ENCODE data around the gene MRPL14.
"Not testable (repeated sequence)": the region's sequence is repeated elsewhere in the genome, so short reads cannot be mapped to it uniquely, and the experiment has no call there.

Gene MRPL14

DNA sequence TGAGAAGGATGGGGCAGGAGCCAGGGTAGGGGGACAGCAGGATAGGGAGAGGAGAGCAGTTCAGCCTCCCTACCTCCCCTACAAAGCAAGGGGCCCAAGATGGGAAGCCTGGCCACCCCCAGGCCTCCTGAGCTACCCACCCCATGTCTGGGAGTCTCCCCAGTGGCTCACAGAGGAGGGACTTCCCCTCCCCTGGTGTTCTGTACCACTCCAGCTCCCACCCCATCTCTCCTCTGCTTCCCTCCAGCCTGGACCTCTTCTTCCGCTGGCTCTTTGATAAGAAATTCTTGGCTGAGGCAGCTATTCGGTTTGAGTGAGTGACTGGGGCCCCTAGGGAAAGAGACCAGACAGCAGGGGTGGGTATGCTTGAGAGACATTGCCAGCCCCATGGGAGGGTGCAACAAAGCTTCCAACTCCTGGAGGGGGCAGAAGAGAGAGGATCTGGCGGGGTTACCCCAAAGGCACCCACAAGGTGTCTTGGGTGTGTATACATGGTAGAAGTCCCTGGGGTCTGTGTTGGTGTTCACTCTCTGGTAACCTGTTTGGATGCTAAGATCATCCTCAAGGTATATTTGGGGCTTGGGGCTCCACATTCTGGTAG, 23.2 kb upstream of the MRPL14 start:
- DNase-seq (ENCODE audit: low read depth in 2 of 2) = no peak

DNA sequence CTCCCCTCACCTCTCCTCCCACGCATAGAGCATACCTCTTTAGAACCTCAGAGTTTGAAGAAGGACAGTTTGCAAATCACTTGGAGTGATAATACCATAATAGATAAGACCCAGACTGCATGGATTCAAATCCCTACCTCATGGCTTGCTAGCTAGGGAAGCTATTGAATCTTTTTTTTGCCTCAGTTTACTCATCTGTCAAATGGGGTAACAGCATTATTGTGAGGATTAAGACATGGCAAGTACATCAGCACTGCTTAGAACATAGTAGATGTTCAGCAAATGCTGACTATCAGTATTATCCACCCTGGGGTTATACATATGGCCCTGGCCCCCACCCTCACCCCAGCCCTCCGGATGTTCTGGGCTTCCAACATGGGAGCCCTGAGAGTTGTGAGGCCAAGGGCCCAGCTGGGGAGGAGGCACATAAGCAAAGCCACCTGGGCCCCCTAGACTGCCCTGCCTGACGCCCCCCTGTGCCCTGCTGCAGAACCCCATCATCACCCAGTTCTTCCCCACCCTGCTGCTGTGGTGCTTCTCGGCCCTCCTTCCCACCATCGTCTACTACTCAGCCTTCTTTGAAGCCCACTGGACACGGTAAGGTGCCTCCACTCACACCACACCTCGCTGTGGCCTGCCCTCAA, 22.2 kb upstream of the MRPL14 start:
- DNase-seq (ENCODE audit: low read depth in 2 of 2) = no peak

DNA sequence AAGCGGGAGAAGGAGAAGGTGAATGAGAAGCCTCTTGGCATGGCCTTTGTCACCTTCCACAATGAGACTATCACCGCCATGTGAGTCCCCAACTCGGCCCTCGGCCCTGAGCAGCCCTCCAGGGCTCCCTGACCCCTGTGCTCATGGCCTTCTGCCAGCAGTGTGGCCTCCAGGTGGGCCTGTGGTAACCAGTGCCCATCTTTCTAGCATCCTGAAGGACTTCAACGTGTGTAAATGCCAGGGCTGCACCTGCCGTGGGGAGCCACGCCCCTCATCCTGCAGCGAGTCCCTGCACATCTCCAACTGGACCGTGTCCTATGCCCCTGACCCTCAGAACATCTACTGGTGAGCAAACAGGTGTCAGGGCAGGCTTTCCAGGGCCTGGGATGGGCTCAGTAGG, 21.1 kb upstream of the MRPL14 start:
- no peak for DNase-seq (ENCODE audit: low read depth in 2 of 2)

GRCh38 chr6:44147256-44147655, 20.0 kb upstream of the MRPL14 start:
- no peak for DNase-seq (ENCODE audit: low read depth in 2 of 2)

GRCh38 chr6:44146685-44147084, 19.4 kb upstream of the MRPL14 start:
- DNase-seq (ENCODE audit: low read depth in 2 of 2) = no peak

DNA sequence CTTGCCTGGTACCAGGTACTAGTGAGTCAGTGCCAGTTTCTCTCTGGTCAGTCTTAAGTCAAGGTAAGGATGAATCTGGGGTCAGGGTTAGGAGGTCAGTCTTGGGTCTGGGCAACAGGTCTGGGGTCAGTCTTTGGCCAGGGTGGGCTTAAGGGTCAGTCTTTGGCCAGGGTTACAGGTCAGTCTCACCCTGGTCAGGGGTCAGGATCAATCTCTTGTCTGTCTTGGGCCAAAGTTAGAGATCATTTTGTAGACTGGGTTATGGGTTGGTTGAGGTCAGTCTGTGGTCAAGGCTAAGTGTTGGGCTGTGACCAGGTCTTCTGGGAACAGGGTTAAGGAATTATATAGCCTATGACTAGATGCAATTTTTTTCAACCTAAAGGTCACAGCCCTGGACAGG, 18.6 kb upstream of the MRPL14 start:
- DNase-seq (ENCODE audit: low read depth in 2 of 2) = no peak

DNA sequence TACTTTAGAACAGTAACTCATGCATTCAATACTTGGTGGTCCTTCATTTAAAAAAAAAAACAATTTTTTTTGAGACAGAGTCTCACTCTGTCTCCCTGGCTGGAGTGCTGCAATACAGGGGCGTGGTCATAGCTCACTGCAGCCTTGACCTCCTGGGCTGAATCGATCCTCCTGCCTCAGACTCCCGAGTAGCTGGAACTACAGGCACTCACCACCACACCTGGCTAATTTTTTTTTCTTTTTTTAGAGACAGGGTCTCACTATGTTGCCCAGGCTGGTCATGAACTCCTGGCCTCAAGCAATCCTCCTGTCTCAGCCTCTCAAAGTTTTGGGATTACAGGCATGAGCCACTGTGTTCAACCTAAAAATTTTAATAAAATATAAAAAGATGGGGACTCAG, 17.3 kb upstream of the MRPL14 start:
- not testable (repeated sequence) for DNase-seq (ENCODE audit: low read depth in 2 of 2)

DNA sequence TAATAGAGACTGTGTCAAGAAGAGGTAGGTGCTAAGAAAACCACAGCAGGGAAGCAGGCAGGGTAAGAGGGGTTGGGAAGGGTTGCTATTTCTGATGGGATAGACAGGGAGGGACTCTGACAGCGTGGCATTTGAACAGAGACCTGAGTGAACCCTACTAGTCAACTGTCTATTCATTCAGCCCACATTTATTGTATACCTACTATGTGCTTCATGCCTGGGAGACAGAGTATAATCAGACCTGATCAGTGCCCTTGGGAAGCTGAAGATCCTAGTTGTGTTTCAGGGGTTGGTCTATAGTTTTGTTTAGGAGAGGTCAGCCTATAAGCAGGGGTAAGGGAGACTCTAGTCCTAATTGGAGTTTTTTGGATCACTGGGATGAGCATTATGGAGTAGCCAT, 16.5 kb upstream of the MRPL14 start:
- DNase-seq (ENCODE audit: low read depth in 2 of 2) = no peak

GRCh38 chr6:44142835-44143234, 15.6 kb upstream of the MRPL14 start:
- DNase-seq (ENCODE audit: low read depth in 2 of 2) = no peak

- DNase-seq (ENCODE audit: low read depth in 2 of 2) = no peak
Measured at GRCh38 chr6:44139351-44139743, 12.1 kb upstream of the MRPL14 start.

- DNase-seq (ENCODE audit: low read depth in 2 of 2) = no peak
Measured at GRCh38 chr6:44138717-44139350, 11.6 kb upstream of the MRPL14 start.

DNA sequence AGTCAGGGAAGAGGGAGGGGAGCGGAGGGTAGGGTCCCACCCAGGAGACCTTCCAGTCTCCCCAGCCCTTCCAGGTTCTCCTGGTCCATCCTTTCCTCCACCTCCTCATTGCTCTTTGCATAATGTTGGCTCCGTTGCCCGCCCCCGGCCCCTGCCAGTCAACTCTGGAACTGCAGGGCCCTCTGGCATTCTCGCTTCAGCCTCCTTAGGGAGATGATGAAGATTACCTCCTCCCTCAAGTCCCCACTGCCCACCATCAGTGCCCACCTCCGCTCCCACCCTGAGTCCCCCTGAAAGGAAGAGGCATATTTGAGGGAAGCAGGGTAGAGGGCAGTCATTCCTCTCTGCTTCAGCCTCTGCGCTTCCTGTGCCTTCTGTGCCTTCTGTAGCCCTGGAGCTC, 8.6 kb upstream of the MRPL14 start:
- no peak for DNase-seq (ENCODE audit: low read depth in 2 of 2)

- no peak for DNase-seq (ENCODE audit: low read depth in 2 of 2)
Measured at GRCh38 chr6:44135173-44135758, 8.0 kb upstream of the MRPL14 start.

DNA sequence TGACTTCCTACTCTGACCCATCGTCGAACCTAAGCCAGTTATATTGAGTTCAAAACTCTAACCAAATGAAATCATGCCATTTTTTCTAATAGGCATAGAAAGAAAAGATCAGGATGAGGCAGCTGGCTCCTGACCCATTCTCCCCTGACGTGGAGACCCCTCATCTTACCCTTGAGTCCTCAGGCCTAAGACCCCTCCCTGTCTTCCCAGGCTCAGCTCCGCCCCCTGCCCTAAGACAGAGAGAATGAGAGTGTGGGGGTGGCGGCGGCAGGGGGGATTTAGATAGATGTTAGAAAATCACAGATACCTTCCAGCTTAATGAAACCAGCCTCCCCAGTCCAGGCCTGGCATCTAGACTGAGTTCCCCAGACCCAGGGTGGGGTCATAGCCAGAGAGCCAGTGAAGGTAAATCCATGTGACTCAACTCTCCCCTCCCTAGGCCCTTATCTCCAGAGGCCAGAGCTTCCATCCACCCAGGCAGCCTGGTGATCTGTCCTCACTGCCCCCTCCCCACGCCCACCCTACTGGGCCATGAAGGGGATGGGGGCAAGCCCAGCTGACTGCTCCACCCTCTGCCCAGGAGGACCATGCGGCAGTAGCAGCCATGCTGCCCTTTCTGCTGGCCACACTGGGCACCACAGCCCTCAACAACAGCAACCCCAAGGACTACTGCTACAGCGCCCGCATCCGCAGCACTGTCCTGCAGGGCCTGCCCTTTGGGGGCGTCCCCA, 6.9 kb upstream of the MRPL14 start:
- DNase-seq (ENCODE audit: low read depth in 2 of 2) = no peak

DNA sequence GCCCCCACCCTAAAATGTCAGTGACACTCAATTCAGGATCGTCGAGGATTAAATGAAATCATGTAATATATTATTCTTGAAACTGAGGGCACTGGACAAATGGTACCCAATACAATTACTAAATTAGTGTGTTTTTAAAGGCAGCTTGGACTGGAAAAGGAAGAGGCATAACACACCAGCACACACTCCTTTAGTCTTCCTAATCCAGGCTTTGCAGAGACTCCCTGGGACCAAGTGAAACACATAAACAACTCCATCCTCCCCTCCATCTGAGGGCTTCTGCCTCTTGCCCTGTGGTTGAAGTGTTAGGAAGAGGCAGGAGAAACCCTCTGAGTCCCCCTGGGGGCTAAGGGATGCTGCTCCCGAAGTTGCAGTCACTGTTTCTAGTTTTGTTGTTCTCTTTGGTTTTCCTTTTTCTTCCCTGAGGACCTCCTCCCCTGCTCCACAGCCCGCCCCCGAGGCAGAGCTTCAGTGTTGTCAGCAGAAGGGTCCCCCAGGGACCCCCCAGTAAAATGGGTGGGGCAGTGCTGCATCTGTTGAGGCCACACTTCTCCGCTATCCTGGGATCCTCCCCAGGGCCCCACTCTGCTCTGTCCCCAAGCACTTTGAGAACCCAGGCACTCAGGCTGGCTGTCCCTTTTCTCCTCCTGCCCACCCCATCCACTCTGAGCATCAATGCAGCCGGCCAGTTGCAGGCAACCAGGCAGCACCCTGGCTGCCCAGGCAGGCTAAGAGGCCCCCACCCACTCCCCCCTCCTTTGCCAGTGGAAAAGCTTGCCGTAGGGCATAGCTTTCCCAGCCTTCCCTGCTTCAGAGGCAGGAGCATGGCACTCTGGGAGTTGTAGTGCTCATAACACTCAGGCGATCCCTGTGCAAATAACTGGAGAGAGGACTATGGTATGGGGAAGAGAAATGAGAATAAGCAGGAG, 6.0 kb upstream of the MRPL14 start:
- DNase-seq (ENCODE audit: low read depth in 2 of 2) = no peak

DNA sequence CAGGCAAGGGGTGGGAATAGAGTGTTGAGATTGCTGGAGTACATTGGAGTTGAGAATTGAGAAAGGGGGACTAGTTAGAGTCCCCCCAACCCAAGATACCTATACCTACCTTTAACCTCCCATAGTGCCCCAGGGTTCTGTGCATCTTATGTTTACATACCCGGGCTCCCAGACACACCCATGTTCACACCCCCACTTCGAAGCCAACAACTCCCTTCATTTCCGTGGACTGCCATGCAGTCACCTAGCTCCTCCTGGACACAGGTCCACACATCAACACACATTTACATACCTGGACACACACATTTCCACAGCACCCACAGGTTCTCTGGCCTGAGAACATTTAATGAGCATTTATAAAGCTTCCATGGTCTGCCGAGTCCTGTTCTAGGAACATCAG, 5.2 kb upstream of the MRPL14 start:
- DNase-seq (ENCODE audit: low read depth in 2 of 2) = no peak

GRCh38 chr6:44131892-44132291, 4.6 kb upstream of the MRPL14 start:
- no peak for DNase-seq (ENCODE audit: low read depth in 2 of 2)

DNA sequence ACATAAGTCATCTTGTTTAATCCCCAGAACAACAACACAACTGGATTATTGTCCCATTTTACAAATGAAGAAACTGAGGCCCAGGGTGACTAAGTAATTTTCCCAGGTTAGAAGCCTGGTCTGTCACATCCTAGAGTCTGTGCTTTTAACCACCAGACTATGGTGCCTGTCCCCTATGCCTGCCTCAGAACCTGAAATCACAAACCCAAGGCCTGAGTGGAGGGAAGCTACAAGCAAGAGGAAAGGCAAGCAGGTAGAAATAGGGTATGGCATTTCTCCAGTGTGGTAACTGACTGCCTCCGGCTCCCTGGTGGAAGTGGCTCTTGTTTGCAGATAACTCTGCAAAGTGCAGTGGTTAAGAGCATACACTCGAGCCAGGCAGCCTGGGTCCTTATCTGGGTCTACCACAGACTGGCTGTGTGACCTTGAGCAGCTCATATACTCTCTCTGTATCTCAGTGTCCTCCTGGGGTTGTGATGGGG, 2.6 kb upstream of the MRPL14 start:
- DNase-seq (ENCODE audit: low read depth in 2 of 2) = no peak

DNA sequence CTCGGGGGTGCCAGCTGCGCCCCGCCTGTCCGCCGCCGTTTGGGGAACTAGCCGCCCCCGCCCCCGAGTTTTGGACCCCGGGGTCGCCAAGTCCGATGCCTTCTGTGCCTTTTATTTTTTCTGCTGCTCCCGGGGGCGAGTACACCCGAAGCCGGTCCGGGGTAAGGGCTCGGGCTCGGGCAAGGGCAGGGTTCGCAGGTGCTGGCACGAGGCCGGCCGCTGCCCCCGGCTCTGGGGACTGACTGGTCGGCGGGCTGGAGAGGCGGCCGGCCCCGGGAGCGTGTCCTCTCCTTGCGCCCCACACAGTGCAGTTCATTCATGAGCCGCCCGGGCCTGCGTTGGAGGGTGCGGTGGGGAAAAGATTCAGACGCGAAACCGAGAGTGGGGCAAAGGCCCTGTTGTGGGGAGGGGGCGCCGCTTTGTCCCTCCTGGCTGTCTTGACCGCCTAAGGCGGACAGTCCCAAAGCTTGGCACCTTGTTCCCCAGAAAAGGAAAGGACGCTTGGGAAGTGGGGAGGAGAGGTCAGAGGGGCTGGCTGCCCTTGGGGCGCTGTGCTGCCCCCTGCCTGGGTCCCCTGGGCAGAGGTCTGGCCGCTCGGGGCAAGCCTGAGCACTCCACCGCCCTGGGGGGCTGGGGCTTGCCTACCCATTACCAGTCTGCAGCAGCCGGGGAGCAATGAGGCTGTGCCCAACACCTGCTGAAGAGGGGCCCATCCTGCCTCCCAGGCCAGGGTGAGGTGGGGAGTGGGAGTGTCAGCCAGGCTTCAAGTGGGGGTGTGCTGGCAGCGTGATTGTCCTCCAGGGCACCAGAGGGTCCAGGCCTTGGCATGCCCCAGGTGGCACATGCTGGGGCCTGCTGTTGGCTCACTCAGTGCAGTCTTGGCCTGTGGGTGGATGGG, 1.0 kb upstream of the MRPL14 start:
- no peak for DNase-seq (ENCODE audit: low read depth in 2 of 2)
